Stimulated activated CD4-positive, alpha-beta T cell treated with anti-CD3 and anti-CD28 coated beads, Interleukin-2, amount 100 ng/mL, for 48 hours (primary cell): ENCODE measurements around the gene LRRC27.

Source experiments
- DNase-seq, 2 donors: peaks; one replicate each; pipeline ENCODE4 v3.0.0-alpha.2; 2020

The LRRC27 gene

GRCh38 chr10:132360766-132361447 is 28.9 kb downstream of the LRRC27 start:
- peak; percentile 33 to 35 for DNase-seq

GRCh38 chr10:132361581-132362101 is 29.6 kb downstream of the LRRC27 start:
- DNase-seq: no peak

GRCh38 chr10:132362151-132362611 is 30.2 kb downstream of the LRRC27 start:
- DNase-seq: no peak

- DNase-seq: no peak
Measured at GRCh38 chr10:132363376-132363775, 31.4 kb downstream of the LRRC27 start.

- peak in 1 of 2 donors; percentile 52 for DNase-seq
Measured at GRCh38 chr10:132363921-132364593, 32.1 kb downstream of the LRRC27 start.

- peak; percentile 32 to 91 for DNase-seq
Measured at GRCh38 chr10:132364594-132364970, 32.6 kb downstream of the LRRC27 start.

GRCh38 chr10:132365102-132365501 is 33.1 kb downstream of the LRRC27 start:
- DNase-seq: no peak

DNA sequence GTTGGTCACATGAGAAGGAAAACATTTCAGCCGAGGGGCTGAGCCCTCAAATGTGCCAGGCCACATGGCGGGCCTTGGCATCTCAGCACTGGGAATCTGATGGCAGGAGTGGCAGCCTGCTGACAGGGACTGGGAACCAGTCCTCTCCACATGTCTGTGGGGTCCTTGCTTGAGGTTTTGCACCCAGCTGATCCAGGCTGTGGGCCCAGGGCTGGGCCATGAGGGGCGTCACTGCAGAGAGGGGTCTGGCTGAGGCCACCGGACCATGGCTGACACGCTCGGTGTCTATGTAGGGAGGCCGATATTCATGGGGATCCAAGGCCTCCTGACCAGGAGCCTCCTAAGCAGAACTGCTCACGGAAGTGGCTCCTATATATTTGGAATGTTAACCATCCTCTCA is 34.0 kb downstream of the LRRC27 start:
- no peak for DNase-seq

DNA sequence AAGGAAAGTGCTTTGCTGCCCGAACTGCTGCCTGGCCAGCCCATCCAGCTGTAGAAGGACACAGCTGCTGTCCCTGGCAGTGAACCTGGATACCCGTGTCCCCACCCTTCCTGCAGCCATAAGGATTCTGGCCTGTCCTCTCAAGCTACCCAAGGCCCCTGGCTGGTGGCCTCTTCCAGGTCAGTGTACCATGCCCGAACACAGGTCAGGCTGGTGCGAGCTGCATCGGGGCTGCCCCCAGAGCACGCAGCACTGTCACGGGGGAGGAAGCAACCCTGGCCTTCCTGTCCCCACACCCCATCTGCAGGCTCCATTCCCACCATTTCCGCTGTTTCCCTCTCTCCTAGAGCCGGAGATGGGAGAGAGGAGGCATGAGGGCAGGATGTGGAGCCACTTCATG is 34.5 kb downstream of the LRRC27 start:
- no peak for DNase-seq

GRCh38 chr10:132368391-132368790 is 36.4 kb downstream of the LRRC27 start:
- no peak for DNase-seq

DNA sequence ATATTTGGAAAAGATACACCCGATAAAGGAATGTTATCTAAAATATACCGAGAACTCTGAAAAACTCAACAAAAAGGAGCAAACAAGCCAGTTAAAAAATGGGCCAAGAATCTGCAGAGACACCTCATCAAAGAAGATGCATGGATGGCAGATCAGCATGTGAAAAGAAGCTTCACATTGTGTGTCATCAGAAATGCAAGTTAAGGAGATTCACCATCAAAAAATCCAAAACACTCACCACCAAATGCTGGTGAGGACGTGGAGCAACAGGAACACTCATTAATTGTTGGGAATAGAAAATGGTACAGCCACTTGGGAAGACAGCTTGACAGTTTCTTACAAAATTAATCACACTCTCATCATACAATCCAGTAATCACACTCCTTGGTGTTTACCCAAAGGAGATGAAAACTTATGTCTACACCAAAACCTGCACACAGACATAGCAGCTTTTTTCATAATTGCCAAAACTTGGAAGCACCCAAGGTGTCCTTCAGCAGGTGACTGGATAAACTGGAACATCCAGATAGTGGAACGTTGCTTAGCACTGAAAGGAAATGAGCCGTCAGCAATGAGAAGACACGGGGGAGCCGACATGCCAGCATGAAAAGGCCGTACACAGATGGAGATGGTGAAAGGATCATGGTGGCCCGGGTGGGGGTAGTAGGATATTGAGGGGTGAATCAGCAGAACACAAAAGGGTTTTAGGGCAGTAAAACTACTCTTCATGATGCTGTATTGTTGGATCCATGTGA is 37.1 kb downstream of the LRRC27 start:
- no peak for DNase-seq

DNA sequence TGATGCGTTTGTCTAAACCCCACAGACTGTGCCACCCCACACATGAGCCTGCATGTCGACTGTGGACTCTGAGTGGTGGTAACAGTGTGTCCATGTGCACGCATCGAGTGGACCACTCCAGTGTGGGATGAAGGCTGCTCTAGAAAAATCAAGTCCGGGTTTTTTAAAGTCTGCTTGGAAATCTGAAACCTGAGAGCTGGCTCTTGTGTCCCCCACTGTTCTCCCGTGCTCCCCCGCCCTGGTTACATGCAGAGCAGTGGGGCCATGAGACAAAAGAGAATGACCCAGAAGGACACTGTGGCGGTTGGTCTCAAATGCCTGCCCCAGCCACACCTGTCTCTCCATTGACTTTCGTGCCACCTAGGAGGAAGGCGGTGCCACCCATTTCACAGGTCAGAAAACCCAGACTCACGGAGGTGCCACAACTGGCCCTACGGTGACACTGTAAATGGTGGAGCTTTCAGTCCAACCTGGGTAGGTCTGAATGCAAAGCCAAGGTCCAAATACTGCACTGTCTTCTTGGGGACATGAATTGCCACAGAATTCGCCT is 37.7 kb downstream of the LRRC27 start:
- DNase-seq: no peak

DNA sequence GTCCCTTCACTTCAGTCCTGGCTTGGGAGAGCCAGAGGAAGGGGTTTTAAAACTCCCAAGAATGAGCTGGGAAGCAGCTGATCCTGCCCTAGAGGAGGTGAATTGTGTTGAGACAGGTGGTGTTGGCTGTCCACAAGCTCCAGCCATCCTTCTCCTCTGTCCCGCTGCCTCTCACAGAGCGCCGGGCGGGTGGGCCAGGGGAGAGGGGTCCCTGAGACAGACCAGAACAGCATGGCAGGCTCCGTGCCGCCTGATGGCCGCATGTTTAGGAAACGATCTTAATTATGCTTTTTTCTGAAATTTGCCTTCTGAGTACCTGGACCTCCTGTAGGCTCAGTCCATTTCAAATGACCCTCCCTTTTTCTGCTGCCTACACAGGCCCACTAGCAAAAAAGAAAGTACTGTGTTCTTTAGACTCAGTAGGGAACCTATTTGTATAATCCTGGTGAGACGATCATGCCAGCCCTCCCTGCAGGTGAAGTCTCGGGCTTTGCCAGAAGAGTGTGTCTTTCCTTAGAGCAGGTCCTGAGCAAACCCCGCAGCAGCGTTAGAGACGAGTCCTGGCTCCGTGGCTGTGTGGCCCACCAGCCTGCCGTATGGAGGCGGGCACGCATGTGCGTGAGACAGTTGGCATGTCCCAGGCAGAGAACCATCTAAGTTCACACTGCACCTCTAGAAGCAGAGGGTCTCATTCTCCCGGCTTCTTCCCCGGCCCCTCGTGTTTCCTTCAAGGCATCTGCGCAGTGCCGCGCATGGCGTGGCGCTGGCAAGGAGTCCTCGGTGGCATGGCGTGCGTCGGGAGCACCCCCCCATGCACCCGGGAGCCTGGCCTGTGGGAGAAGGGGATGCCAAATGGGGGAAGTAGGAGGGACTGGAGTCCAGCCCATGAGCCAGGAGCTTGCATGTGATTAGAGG is 38.7 kb downstream of the LRRC27 start:
- DNase-seq: no peak

- DNase-seq: no peak
Measured at GRCh38 chr10:132371641-132372081, 39.7 kb downstream of the LRRC27 start.

DNA sequence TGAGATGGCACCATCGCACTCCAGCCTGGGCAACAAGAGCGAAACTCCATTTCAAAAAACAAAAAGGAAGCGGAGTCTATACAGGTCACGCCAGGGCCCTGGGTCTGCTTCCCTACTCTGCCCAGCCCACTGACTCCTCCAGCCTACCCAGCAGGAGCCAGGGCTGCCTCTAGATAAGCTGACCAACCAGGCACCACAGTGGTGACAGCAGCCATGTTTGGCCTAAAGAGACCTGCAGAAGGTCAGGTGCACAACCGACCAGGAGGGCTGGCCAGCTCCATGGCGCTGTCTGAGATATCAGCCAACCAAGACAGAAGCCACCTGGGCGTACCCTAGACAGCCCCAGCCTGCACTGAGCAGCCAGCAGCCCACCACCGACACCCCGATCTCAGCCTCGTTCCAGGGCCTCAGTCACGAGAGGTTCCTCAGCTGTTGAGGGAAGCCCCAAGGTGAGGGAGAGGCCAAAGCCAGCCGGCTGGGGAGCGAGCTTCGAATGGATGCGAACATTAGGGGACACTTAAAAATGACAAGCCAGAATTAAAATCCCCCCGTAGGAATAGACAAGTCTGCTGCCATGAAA is 40.6 kb downstream of the LRRC27 start:
- DNase-seq: no peak

DNA sequence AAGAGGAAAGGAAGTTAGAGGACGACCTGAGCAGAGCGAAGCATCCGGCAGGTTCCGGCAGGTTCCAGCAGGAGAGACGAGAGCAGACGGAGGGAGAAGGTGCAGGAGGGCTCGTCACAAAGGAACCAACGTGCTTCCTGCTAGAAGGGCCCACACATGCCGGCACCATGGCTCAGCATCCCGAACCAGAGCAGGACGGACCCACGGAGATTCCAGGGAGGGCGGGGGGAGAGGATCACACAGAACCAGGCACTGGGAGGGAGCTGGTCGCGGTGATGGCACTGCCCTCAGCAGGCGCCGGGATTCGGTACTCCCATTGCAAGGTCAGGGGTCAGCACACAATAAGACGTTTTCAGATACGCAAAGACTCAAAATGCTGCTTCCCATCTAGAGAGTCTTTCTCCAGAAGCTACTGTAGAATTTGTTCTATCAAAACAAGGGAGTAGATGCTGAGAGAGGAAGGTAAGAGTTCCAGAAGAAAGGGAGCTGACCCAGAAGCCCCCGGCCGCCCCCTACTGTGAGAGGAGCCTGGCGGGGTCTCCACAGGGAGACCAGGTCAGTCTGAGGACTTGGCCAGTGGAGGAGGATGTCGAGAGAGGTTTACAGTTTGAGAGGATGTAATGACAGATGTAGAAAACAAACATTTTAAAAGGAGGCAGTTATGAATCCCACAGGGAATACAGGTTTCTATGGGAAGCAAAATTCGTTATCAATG is 41.4 kb downstream of the LRRC27 start:
- DNase-seq: no peak

DNA sequence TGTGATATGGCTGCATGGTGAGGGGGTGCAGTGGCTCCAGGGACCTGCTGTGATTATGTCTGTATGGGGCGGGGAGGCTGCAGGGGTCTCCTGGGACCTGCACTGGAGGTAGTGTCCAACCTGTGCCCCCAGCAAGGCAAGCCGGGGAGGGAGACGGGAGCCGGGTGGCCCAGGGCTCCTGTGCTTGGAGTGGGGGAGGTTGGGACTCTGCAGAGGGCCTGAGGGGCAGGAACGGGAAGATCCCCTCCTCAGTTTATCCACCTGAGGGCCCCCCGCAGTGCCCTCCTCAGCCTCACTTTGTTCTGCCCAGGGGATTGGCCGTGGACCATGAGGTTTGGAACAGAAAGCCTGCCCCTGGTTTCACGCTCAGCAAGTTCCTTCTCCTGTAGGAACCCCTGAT is 42.2 kb downstream of the LRRC27 start:
- DNase-seq: no peak

- no peak for DNase-seq
Measured at GRCh38 chr10:132374612-132375011, 42.6 kb downstream of the LRRC27 start.

DNA sequence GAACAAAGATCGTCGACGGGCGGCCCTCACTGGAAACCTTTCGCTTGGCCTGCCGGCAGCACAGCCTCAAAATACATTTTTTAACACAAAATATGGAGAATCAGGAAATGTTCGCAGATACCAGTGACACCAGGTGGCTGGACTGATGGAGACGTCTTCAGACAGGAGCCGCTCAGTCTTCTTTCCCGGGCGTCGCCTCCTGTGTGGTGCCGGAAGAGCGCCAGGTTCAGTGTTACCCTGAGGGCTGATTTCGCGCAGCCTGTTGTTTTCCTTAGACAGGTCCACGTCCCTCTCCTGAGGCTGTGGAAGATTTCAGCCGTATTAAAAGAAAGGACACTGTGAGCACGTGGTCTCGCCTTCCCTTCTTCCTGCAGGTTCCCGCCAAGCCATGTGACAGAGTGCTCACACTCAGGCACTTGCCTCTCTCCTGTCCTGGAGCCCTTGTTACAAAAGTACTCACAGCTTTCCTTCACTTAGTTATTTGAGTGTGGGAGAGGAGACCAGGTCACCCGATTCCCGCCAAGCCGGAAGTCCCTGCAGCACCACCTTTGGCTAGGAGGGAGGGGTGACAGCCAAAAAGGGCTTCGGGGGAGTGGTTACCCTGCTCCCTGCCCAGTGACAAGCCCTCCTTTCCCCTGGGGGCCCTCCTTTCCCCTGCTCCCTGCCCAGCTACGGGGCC is 43.3 kb downstream of the LRRC27 start:
- no peak for DNase-seq

GRCh38 chr10:132375795-132376297 is 43.9 kb downstream of the LRRC27 start:
- no peak for DNase-seq
